Mucosa of descending colon (tissue), 3 donors: Measurements from ENCODE around the gene MYOG. TPM values are rescaled to one million over a fixed set of nuclear protein-coding genes. Genes with fewer than 3 reads are reported as not detected.

ENCODE experiments used
- ATAC-seq: fragments of 200-7000 bp; cut with Tn5 transposase; one replicate; pipeline ENCODE4 v1.9.1; 2020; ENCODE audit warnings: mild to moderate bottlenecking, moderate library complexity
- DNase-seq, 3 donors: peaks; one replicate each; pipeline ENCODE4 v3.0.0-alpha.2; 2020
- H3K36me3 ChIP-seq: fragments of 200-600 bp; one replicate; pipeline ENCODE4 v1.8.0; 2021; ENCODE audit warnings: low read depth, mild to moderate bottlenecking
- H3K4me1 ChIP-seq: fragments of 200-600 bp; one replicate; pipeline ENCODE4 v1.8.0; 2021; ENCODE audit warnings: low read depth, mild to moderate bottlenecking
- H3K4me3 ChIP-seq: fragments of 200-600 bp; one replicate; pipeline ENCODE4 v1.8.0; 2021; ENCODE audit warnings: mild to moderate bottlenecking
- H3K9me3 ChIP-seq: fragments of 200-600 bp; one replicate; pipeline ENCODE4 v1.8.0; 2021; ENCODE audit warnings: mild to moderate bottlenecking
- CTCF ChIP-seq: fragments of 200-600 bp; IDR thresholded peaks from one replicate; pipeline ENCODE4 v1.8.0; 2022; ENCODE audit warnings: antibody characterized with exemption, mild to moderate bottlenecking
- intact Hi-C, 2 donors: fragments of 100-400 bp; cut with DNase I in 1 of 2; cut with micrococcal nuclease in 1 of 2; formaldehyde crosslinking; loops; one replicate each; pipeline versions ENCODE4 v1.11.0 to v1.11.1; 2022; cut with DNase I, micrococcal nuclease
- total RNA-seq, 3 donors: library from RNA; stranded (reverse); fragmentation: NEBNext Ultra II Directional in 2 of 3; extraction: Animal tissue kit (Norgen Biotek cat#: 25700) in 2 of 3; gene quantifications; one replicate each; pipeline versions ENCODE4 v1.2.1 to v1.2.4, GENCODE V29; 2021 to 2023
- donor health status: DM: no; HTN: no; CAD: no; lungs with moderate emphysema.
- donor health status: DM: no; HTN: no; CAD: no.
- donor health status: DM: no; HTN: yes; CAD: no.

Gene MYOG
- total RNA-seq, 3 donors from 2014 or later: not detected

- DNase-seq (no peak), ATAC-seq (no peak)
- no peaks in the 10 kb centered on the region for H3K4me1 ChIP-seq
- H3K36me3 ChIP-seq: no peaks in the 10 kb centered on the region
- no peak overlapping the region for H3K4me3 ChIP-seq
- no peaks in the 10 kb centered on the region for H3K9me3 ChIP-seq
- no peak for TF ChIP-seq CTCF
- intact Hi-C loops: no loop called here
These were observed 31.2 kb downstream of the MYOG start for GRCh38 chr1:203054642-203055041.

- DNase-seq (no peak), ATAC-seq (no peak)
- no peaks in the 10 kb centered on the region for H3K4me1 ChIP-seq
- H3K9me3 ChIP-seq: no peaks in the 10 kb centered on the region
- intact Hi-C loops: no loop called here
- no peak overlapping the region for H3K4me3 ChIP-seq
- TF ChIP-seq CTCF: no peak
- no peaks in the 10 kb centered on the region for H3K36me3 ChIP-seq
These were observed 31.6 kb downstream of the MYOG start for GRCh38 chr1:203054184-203054583.

GRCh38 chr1:203052601-203053000 is 33.2 kb downstream of the MYOG start:
- Histone ChIP-seq H3K4me1 (no peaks in the 10 kb centered on the region), H3K4me3 (no peak overlapping the region), H3K9me3 (no peaks in the 10 kb centered on the region), H3K36me3 (no peaks in the 10 kb centered on the region)
- no peak for TF ChIP-seq CTCF
- ATAC-seq (no peak), DNase-seq (no peak)
- intact Hi-C loops: no loop called here

- no peaks in the 10 kb centered on the region for H3K36me3 ChIP-seq
- TF ChIP-seq CTCF: no peak
- H3K9me3 ChIP-seq: no peaks in the 10 kb centered on the region
- H3K4me3 ChIP-seq: no peak overlapping the region
- DNase-seq: no peak
- intact Hi-C loops: no loop called here
- no peak for ATAC-seq
- H3K4me1 ChIP-seq: no peaks in the 10 kb centered on the region
These were observed 33.9 kb downstream of the MYOG start for GRCh38 chr1:203051841-203052324.

GRCh38 chr1:203050826-203051225 is 35.0 kb downstream of the MYOG start:
- no peak for DNase-seq
- ATAC-seq: no peak
- no peak overlapping the region for H3K4me3 ChIP-seq
- no peaks in the 10 kb centered on the region for H3K9me3 ChIP-seq
- no peaks in the 10 kb centered on the region for H3K4me1 ChIP-seq
- H3K36me3 ChIP-seq: no peaks in the 10 kb centered on the region
- intact Hi-C loops: no loop called here
- TF ChIP-seq CTCF: no peak

- Histone ChIP-seq H3K4me3 (no peak overlapping the region), H3K4me1 (no peaks in the 10 kb centered on the region), H3K36me3 (no peaks in the 10 kb centered on the region), H3K9me3 (no peaks in the 10 kb centered on the region)
- DNase-seq (no peak), ATAC-seq (no peak)
- intact Hi-C loops: no loop called here
- no peak for TF ChIP-seq CTCF
These were observed 36.1 kb downstream of the MYOG start for GRCh38 chr1:203049576-203050180.
